T-helper 2 cell treated with Interferon-gamma antibody and Interleukin-4, amounts not matched to agents 100 ng/mL and 5 ng/mL, for 36 hours (primary cell): ENCODE results near the gene UBR3. TPM values are rescaled to one million over a fixed set of nuclear protein-coding genes. Genes with fewer than 3 reads are reported as not detected.
"Not testable (repeated sequence)": the region's sequence is repeated elsewhere in the genome, so short reads cannot be mapped to it uniquely, and the experiment has no call there.

Experiments
- intact Hi-C: fragments of 100-400 bp; cut with micrococcal nuclease; formaldehyde crosslinking; loops from one replicate; pipeline ENCODE4 v1.15.1; 2023
- total RNA-seq: library from RNA; stranded (reverse); gene quantifications from 2 replicates; pipeline ENCODE4 v1.2.3, GENCODE V29; 2022

UBR3 gene
- total RNA-seq, 1 donor from 2014 or later = 26.7 TPM

DNA sequence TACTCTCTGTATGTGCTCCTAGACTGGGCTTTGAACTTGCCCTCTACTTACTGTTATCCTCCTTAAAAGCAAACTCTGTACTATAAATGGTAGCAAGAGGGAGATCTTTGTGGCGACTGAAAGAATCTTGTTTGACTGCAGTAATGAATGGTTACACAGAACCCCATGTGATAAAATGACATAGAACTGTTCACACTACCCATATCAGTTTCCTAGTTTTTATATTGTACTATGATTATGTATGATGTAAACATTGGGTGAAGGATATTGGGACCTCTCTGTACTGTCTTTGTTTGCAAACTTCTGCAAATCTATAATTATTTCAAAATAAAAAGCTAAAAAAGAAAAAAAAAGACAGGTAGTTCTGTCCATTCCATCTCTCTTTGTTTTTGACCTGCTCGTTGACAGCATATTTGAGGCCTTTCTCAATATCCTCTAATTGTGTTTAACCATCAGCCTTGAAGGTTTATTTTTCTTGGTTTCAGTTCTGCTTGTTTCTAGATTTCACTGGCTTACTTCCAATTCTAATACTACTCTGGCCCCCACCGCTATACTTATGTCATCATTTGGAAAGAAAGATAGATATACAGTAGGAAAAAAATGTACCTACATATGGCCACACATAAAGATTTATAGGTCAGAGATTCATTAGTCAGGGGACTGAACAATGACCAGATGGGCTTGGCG lies 271.5 kb downstream of the UBR3 start:
- intact Hi-C loops = no loop called here

DNA sequence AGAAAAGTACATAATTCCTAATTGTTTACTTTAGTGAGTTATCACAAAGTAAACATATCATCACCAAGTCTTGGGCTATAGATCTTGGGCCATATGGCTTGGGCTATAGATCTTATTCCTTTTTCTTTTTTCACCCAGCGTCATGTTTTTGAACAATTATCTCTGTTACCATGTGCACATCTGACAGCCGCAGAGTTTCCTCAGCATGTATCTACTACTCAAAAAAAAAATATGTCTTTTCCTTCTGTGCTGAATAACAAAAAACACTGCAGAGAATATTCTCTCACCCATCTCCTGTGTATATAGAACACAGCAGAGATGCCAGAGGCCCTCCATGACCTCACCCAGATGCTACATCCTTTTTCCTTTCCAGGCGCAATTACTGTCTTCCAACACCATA lies 274.5 kb downstream of the UBR3 start:
- intact Hi-C loops = no loop called here

DNA sequence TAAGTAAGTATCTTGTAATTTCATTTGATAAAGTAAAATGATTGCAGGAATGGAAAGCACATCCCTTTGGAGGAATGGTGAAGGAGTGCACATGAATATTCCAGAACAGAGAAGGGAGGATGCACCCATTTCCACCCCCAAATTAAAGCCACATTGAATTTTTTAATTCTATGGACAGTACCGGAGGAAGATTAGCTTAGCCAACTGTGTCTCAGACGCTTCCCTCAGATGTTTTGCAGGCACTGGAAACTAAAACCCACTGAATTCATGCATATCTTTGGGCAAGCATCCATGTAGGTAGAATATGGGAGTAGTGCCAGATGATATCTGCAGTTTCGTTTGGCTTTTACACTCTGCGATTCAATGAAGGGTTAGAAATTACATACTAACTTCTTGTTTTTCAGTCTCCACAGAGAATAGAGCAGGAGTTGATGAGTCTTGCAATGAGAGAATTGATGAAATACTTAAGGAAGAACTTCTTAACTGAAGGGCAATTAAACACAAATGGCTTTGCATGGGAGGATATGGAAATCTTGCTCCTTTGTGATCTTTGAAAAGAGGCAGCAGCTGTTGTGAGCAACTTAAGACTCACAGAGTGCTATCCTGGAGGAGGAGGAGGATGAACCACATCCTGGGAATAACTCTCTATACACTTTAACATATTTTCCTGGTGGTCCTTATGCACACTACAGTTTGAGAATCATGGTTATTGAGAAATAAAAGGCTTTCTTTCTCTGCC lies 279.0 kb downstream of the UBR3 start:
- intact Hi-C loops = no loop called here

- intact Hi-C loops = no loop called here
These were observed 286.1 kb downstream of the UBR3 start for GRCh38 chr2:170113168-170113894.

GRCh38 chr2:170115501-170116229 lies 288.4 kb downstream of the UBR3 start:
- intact Hi-C loops = no loop called here

GRCh38 chr2:170118641-170119040 lies 291.4 kb downstream of the UBR3 start:
- intact Hi-C loops = no loop called here

GRCh38 chr2:170119326-170119725 lies 292.1 kb downstream of the UBR3 start:
- intact Hi-C loops = not testable (repeated sequence)

- intact Hi-C loops = no loop called here
These were observed 294.4 kb downstream of the UBR3 start for GRCh38 chr2:170121689-170122088.

DNA sequence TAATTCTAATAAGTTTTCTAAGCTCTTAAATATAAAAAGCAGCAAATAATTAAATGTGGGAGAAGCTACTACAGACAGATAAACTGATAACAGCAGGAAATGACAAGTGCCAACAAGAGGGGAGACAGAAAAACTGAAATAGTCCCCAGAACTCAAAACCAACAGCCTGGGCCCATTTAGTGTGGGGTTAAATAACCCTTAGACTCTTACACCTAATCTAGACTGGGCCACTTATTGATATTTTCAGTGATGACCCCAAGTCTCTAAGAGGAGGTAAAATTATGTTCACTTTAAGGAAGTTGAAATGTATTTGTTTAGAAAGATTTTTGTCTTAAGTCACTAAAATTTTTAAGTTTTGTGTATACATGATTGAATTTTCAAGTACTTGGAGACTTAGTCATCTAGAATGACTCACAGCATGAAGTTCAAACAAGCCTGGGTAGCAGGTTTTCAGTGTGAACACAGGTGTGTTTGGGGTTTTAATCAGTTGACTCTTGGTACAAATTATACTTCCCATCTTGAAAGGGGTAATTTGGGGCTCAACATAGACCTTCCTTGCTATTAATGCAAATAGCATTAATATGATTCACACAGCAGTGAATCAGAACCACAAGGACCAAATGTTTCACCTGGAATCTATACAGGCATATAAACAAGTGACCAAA lies 295.8 kb downstream of the UBR3 start:
- intact Hi-C loops = no loop called here

- intact Hi-C loops = no loop called here
These were observed 296.3 kb downstream of the UBR3 start for GRCh38 chr2:170123593-170123992.

DNA sequence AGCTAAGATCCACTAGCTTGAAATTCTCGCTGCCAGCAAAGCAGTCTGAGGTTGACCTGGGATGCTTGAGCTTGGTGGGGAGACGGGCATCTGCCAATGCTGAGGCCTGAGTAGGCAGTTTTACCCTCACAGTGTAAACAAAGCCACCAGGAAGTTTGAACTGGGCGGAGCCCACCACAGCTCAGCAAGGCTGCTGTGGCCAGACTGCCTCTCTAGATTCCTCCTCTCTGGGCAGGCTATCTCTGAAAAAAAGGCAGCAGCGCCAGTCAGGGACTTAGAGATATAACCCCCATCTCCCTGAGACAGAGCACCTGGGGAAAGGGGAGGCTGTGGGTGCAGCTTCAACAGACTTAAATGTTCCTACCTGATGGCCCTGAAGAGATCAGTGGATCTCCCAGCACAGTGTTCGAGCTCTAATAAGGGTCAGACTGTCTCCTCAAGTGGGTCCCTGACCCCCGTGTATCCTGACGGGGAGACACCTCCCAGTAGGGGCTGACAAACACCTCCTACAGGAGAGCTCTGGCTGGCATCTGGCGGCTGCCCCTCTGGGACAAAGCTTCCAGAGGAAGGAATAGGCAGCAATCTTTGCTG lies 299.0 kb downstream of the UBR3 start:
- intact Hi-C loops = not testable (repeated sequence)

Other genes starting within 250 kb of the UBR3 start
- gene PPIG, start 243.1 kb upstream of the UBR3 start, total RNA-seq = 51.9 and 55.0 TPM in 2 replicates
- not detected in 2 replicates for gene CFAP210, start 133.0 kb upstream of the UBR3 start, total RNA-seq
- gene PHOSPHO2, start 133.0 kb upstream of the UBR3 start, total RNA-seq = 2.4 and 3.1 TPM in 2 replicates
- 3.4 and 4.5 TPM in 2 replicates for gene KLHL23, start 93.6 kb upstream of the UBR3 start, total RNA-seq
- 98.9 and 105 TPM in 2 replicates for gene SSB, start 28.6 kb upstream of the UBR3 start, total RNA-seq
- 58.0 and 60.9 TPM in 2 replicates for gene METTL5, start 2.5 kb upstream of the UBR3 start, total RNA-seq